Measurements from ENCODE around the gene CDKN3.
"Not testable (repeated sequence)": the region's sequence is repeated elsewhere in the genome, so short reads cannot be mapped to it uniquely, and the experiment has no call there.

The CDKN3 gene

GRCh38 chr14:54455363-54455762, 58.6 kb downstream of the CDKN3 start:
- Histone ChIP-seq H3K4me1 (ENCODE audit: insufficient read depth, low read length) (no peaks in the 10 kb centered on the region), H3K4me3 (ENCODE audit: low read depth in 1 of 2, low read length in 2 of 2) (no peak overlapping the region), H3K9ac (ENCODE audit: low read depth, low read length) (no peak overlapping the region), H3K36me3 (ENCODE audit: insufficient read depth, low read length) (no peaks in the 10 kb centered on the region), H3K27ac (ENCODE audit: low read length) (no peak overlapping the region), H3K4me2 (ENCODE audit: insufficient read depth, low read length) (no peak overlapping the region), H3K9me3 (ENCODE audit: insufficient read depth, low read length, severe bottlenecking) (peaks cover 7% of the 10 kb centered on the region), H4K20me1 (ENCODE audit: insufficient read depth, low read length) (no peaks in the 10 kb centered on the region), H2AFZ (ENCODE audit: low read depth, low read length) (no peak overlapping the region), H3K27me3 (ENCODE audit: insufficient read depth, low read length, poor library complexity) (no peaks in the 10 kb centered on the region), H3K79me2 (ENCODE audit: insufficient read depth, low read length) (no peaks in the 10 kb centered on the region)
- DNase-seq (no peak), ATAC-seq (ENCODE audit: insufficient read depth, low read depth) (no peak)
- TF ChIP-seq, protein P1, sequence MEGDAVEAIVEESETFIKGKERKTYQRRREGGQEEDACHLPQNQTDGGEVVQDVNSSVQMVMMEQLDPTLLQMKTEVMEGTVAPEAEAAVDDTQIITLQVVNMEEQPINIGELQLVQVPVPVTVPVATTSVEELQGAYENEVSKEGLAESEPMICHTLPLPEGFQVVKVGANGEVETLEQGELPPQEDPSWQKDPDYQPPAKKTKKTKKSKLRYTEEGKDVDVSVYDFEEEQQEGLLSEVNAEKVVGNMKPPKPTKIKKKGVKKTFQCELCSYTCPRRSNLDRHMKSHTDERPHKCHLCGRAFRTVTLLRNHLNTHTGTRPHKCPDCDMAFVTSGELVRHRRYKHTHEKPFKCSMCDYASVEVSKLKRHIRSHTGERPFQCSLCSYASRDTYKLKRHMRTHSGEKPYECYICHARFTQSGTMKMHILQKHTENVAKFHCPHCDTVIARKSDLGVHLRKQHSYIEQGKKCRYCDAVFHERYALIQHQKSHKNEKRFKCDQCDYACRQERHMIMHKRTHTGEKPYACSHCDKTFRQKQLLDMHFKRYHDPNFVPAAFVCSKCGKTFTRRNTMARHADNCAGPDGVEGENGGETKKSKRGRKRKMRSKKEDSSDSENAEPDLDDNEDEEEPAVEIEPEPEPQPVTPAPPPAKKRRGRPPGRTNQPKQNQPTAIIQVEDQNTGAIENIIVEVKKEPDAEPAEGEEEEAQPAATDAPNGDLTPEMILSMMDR (IDR thresholded peaks at IDR 0.05; ENCODE audit: borderline replicate concordance, extremely low read depth, low read length, poor library complexity, severe bottlenecking), result no peak
- no peak for TF ChIP-seq EZH2 (IDR thresholded peaks at IDR 0.05; ENCODE audit: borderline replicate concordance, low read depth, low read length, severe bottlenecking)

DNA sequence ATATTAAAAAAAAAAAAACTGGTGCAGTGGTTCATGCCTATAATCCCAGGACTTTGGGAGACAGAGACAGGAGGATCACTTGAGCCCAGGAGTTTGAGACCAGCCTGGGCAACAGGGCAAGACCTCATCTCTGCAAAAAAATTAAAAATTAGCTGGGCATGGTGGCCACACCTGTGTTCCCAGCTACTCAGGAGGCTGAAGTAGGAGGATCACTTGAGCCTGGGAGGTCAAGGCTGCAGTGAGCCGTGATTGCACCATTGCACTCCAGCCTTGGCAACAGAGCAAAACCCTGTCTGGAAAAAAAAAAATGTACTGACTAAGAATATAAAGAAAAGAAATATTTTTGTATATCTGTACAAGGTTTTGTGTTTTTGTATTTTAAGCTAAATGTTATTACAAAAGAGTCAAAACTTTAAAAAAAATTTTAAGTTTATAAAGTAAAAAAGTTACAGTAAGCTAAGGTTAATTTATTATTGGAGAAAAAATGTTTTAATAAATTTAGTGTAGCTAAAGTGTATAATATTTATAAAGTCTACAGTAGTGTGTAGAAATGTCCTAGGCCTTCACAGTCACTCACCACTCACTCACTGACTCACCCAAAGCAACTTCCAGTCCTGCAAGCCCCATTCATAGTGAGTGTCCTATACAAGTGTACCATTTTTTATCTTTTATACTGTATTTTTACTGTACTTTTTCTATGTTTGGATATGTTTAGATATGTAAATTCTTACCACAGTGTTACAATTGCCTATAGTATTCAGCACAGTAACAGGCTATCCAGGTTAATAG, 60.2 kb downstream of the CDKN3 start:
- not testable (repeated sequence) for DNase-seq; H3K4me2 ChIP-seq (ENCODE audit: insufficient read depth, low read length); ATAC-seq (ENCODE audit: insufficient read depth, low read depth)

GRCh38 chr14:54457609-54457996, 60.8 kb downstream of the CDKN3 start:
- ATAC-seq (ENCODE audit: insufficient read depth, low read depth) (no peak), DNase-seq (no peak)
- no peaks in the 10 kb centered on the region for H4K20me1 ChIP-seq (ENCODE audit: insufficient read depth, low read length)
- no peaks in the 10 kb centered on the region for H3K27me3 ChIP-seq (ENCODE audit: insufficient read depth, low read length, poor library complexity)
- H3K4me1 ChIP-seq (ENCODE audit: insufficient read depth, low read length), result no peaks in the 10 kb centered on the region
- TF ChIP-seq, protein P1 (IDR thresholded peaks at IDR 0.05; ENCODE audit: borderline replicate concordance, extremely low read depth, low read length, poor library complexity, severe bottlenecking), result no peak
- TF ChIP-seq EZH2 (IDR thresholded peaks at IDR 0.05; ENCODE audit: borderline replicate concordance, low read depth, low read length, severe bottlenecking), result no peak
- no peaks in the 10 kb centered on the region for H3K79me2 ChIP-seq (ENCODE audit: insufficient read depth, low read length)
- H3K9me3 ChIP-seq (ENCODE audit: insufficient read depth, low read length, severe bottlenecking), result peaks cover 7% of the 10 kb centered on the region
- H3K27ac ChIP-seq (ENCODE audit: low read length), result no peak overlapping the region
- no peak overlapping the region for H2AFZ ChIP-seq (ENCODE audit: low read depth, low read length)
- H3K36me3 ChIP-seq (ENCODE audit: insufficient read depth, low read length), result no peaks in the 10 kb centered on the region
- no peak overlapping the region for H3K4me3 ChIP-seq (ENCODE audit: low read depth in 1 of 2, low read length in 2 of 2)
- no peak overlapping the region for H3K4me2 ChIP-seq (ENCODE audit: insufficient read depth, low read length)
- H3K9ac ChIP-seq (ENCODE audit: low read depth, low read length), result no peak overlapping the region

More for the DNA sequence above, 60.2 kb downstream of the CDKN3 start:
- not testable (repeated sequence) for H3K9me3 ChIP-seq (ENCODE audit: insufficient read depth, low read length, severe bottlenecking); H3K79me2 ChIP-seq (ENCODE audit: insufficient read depth, low read length); H2AFZ ChIP-seq (ENCODE audit: low read depth, low read length); H3K27me3 ChIP-seq (ENCODE audit: insufficient read depth, low read length, poor library complexity); H3K4me1 ChIP-seq (ENCODE audit: insufficient read depth, low read length); H3K9ac ChIP-seq (ENCODE audit: low read depth, low read length); H3K36me3 ChIP-seq (ENCODE audit: insufficient read depth, low read length); H3K4me3 ChIP-seq (ENCODE audit: low read depth in 1 of 2, low read length in 2 of 2); H4K20me1 ChIP-seq (ENCODE audit: insufficient read depth, low read length); H3K27ac ChIP-seq (ENCODE audit: low read length)

GRCh38 chr14:54458536-54458935, 61.7 kb downstream of the CDKN3 start:
- not testable (repeated sequence) for H3K36me3 ChIP-seq (ENCODE audit: insufficient read depth, low read length); H3K4me3 ChIP-seq (ENCODE audit: low read depth in 1 of 2, low read length in 2 of 2); H3K79me2 ChIP-seq (ENCODE audit: insufficient read depth, low read length); ATAC-seq (ENCODE audit: insufficient read depth, low read depth); H3K4me2 ChIP-seq (ENCODE audit: insufficient read depth, low read length); H3K27ac ChIP-seq (ENCODE audit: low read length); H3K4me1 ChIP-seq (ENCODE audit: insufficient read depth, low read length); DNase-seq; H3K9ac ChIP-seq (ENCODE audit: low read depth, low read length); H3K9me3 ChIP-seq (ENCODE audit: insufficient read depth, low read length, severe bottlenecking); H2AFZ ChIP-seq (ENCODE audit: low read depth, low read length); H3K27me3 ChIP-seq (ENCODE audit: insufficient read depth, low read length, poor library complexity); H4K20me1 ChIP-seq (ENCODE audit: insufficient read depth, low read length)

Data from DND-41 (cell line).